A673 (cell line): ENCODE results near the gene PPP2R5A. TPM values are rescaled to one million over a fixed set of nuclear protein-coding genes. Genes with fewer than 3 reads are reported as not detected.

ENCODE experiments used
- BruUV-seq: library from RNA; stranded (reverse); fragments of 400-500 nt; replicated peaks from 2 replicates; lab custom pipeline; 2021; lab: Mats Ljungman, UMichigan
- CTCF ChIA-PET: fragments of 300-600 bp; sonication (Branson Sonifier 250); formaldehyde crosslinking; loops from one replicate; lab custom pipeline; 2022; ENCODE audit warnings: antibody characterized with exemption; lab: Charles Lee
- POLR2A ChIA-PET: fragments of 300-600 bp; sonication (Branson Sonifier 250); formaldehyde crosslinking; loops from one replicate; lab custom pipeline; 2022; ENCODE audit warnings: antibody characterized with exemption; ENCODE audit not compliant: low non-redundant PET; lab: Charles Lee
- DNase-seq: peaks from one replicate; pipeline ENCODE4 v3.0.0-alpha.2; 2015; ENCODE audit warnings: low spot score
- H3K27ac ChIP-seq: fragments of 200-600 bp; sonication (generic); 2 replicates; pipeline ENCODE4 v1.5.1; 2016; ENCODE audit warnings: mixed run types, low read depth, mild to moderate bottlenecking, mixed read lengths, antibody characterized with exemption, low read length; ENCODE audit not compliant: poor library complexity, severe bottlenecking
- H3K27me3 ChIP-seq: fragments of 200-600 bp; sonication (generic); replicated peaks from 2 replicates; pipeline ENCODE4 v1.6.1; 2017; ENCODE audit warnings: mixed run types, low read depth, mild to moderate bottlenecking, mixed read lengths, antibody characterized with exemption, low read length; ENCODE audit not compliant: insufficient read depth, poor library complexity
- H3K36me3 ChIP-seq: fragments of 200-600 bp; sonication (generic); 2 replicates; pipeline ENCODE4 v1.6.1; 2016; ENCODE audit warnings: mixed run types, mild to moderate bottlenecking, mixed read lengths, antibody characterized with exemption, low read length; ENCODE audit not compliant: insufficient read depth, poor library complexity, severe bottlenecking
- H3K4me1 ChIP-seq: fragments of 200-600 bp; sonication (generic); 2 replicates; pipeline ENCODE4 v1.6.1; 2017; ENCODE audit warnings: mixed run types, mild to moderate bottlenecking, mixed read lengths, antibody characterized with exemption, low read length; ENCODE audit not compliant: insufficient read depth, poor library complexity, severe bottlenecking
- H3K4me3 ChIP-seq: fragments of 200-600 bp; sonication (generic); 2 replicates; pipeline ENCODE4 v1.5.1; 2016; ENCODE audit warnings: low read depth, mixed run types, mild to moderate bottlenecking, mixed read lengths, low read length; ENCODE audit not compliant: poor library complexity, severe bottlenecking
- H3K9me3 ChIP-seq: fragments of 200-600 bp; sonication (generic); 2 replicates; pipeline ENCODE4 v1.6.1; 2016; ENCODE audit warnings: mixed run types, low read depth, mild to moderate bottlenecking, mixed read lengths, antibody characterized with exemption, low read length; ENCODE audit not compliant: poor library complexity, severe bottlenecking
- CTCF ChIP-seq: fragments of 300-800, 200-600 bp; sonication (generic); conservative IDR thresholded peaks from 2 replicates; pipeline ENCODE4 v1.5.1; 2017; ENCODE audit warnings: low read depth, mild to moderate bottlenecking, antibody characterized with exemption, low read length, moderate library complexity, mixed read lengths
- EZH2 ChIP-seq: fragments of 200-600 bp; sonication (generic); IDR thresholded peaks from 2 replicates; pipeline ENCODE4 v1.6.1; 2017; ENCODE audit warnings: borderline replicate concordance, low read depth, mild to moderate bottlenecking, mixed read lengths, antibody characterized with exemption, low read length; ENCODE audit not compliant: poor library complexity, severe bottlenecking
- intact Hi-C: fragments of 100-400 bp; cut with micrococcal nuclease; formaldehyde crosslinking; loops from one replicate; pipeline ENCODE4 v1.10.0; 2022; ENCODE audit not compliant: unreplicated experiment
- total RNA-seq: library from RNA; stranded (reverse); gene quantifications from 2 replicates; pipeline ENCODE4 v1.2.3, GENCODE V29; 2021

Gene PPP2R5A
- total RNA-seq, 1 experiment from 2014 or later = 13.9 TPM

GRCh38 chr1:212366901-212367300 is 81.7 kb downstream of the PPP2R5A start:
- no peak for TF ChIP-seq EZH2
- no peak for TF ChIP-seq CTCF
- no TSS peak for BruUV-seq
- Histone ChIP-seq H3K36me3 (peaks cover 5% of the 10 kb centered on the region), H3K9me3 (no peaks in the 10 kb centered on the region), H3K4me1 (no peaks in the 10 kb centered on the region), H3K27me3 (no peaks in the 10 kb centered on the region), H3K27ac (no peak overlapping the region), H3K4me3 (no peak overlapping the region)
- DNase-seq = no peak
- POLR2A ChIA-PET = interaction anchor here (0.6 kb wide), 1 partner anchor 686 kb away, joined by 3 read pairs; no protein-coding TSS in a partner anchor
- intact Hi-C loops = loop anchor here (5.0 kb wide), 1 partner anchor 685 kb away; no protein-coding TSS in a partner anchor
- CTCF ChIA-PET = interaction anchor here (0.6 to 1.6 kb wide), 3 partner anchors 89 to 686 kb away, joined by 3 to 7 read pairs (median 4); no protein-coding TSS in a partner anchor

- no peak overlapping the region for H3K27ac ChIP-seq
- H3K27me3 ChIP-seq = no peaks in the 10 kb centered on the region
- no peak for TF ChIP-seq CTCF
- no peak for TF ChIP-seq EZH2
- H3K4me1 ChIP-seq = no peaks in the 10 kb centered on the region
- H3K36me3 ChIP-seq = peaks cover 5% of the 10 kb centered on the region
- intact Hi-C loops = loop anchor here (2.0 to 5.0 kb wide), 2 partner anchors 305 to 685 kb away; no protein-coding TSS in a partner anchor
- CTCF ChIA-PET = interaction anchor here (1.6 kb wide), 1 partner anchor 687 kb away, joined by 7 read pairs; no protein-coding TSS in a partner anchor
- DNase-seq = no peak
- no peak overlapping the region for H3K4me3 ChIP-seq
- POLR2A ChIA-PET = no interaction called here
- H3K9me3 ChIP-seq = peaks cover 4% of the 10 kb centered on the region
- no TSS peak for BruUV-seq
Measured at GRCh38 chr1:212367474-212368072, 82.4 kb downstream of the PPP2R5A start.

GRCh38 chr1:212368073-212368484 is 82.9 kb downstream of the PPP2R5A start:
- TF ChIP-seq CTCF (peak; percentile 93), EZH2 (no peak)
- H3K4me1 ChIP-seq = no peaks in the 10 kb centered on the region
- ChIA-PET POLR2A (no interaction called here), CTCF (interaction anchor here (0.6 to 1.6 kb wide), 3 partner anchors 155 to 687 kb away, joined by 3 to 15 read pairs (median 7); no protein-coding TSS in a partner anchor)
- H3K27ac ChIP-seq = no peak overlapping the region
- intact Hi-C loops = loop anchor here (2.0 to 5.0 kb wide), 2 partner anchors 305 to 686 kb away; no protein-coding TSS in a partner anchor
- peak; percentile 83 for DNase-seq
- H3K27me3 ChIP-seq = no peaks in the 10 kb centered on the region
- H3K9me3 ChIP-seq = peaks cover 7% of the 10 kb centered on the region
- BruUV-seq = no TSS peak
- peaks cover 5% of the 10 kb centered on the region for H3K36me3 ChIP-seq
- no peak overlapping the region for H3K4me3 ChIP-seq
